HepG2 (cell line): ENCODE measurements around the gene PDLIM7. TPM values are rescaled to one million over a fixed set of nuclear protein-coding genes. Genes with fewer than 3 reads are reported as not detected.

Experiments
- CENPX ChIP-seq: sonication (generic); formaldehyde crosslinking; IDR thresholded peaks from 2 replicates; pipeline ENCODE4 v1.9.0; 2021; ENCODE audit warnings: mild to moderate bottlenecking, missing genetic modification reagents, moderate library complexity
- ELF4 ChIP-seq: sonication (generic); formaldehyde crosslinking; IDR thresholded peaks from 2 replicates; pipeline ENCODE4 v1.5.0; 2020; ENCODE audit warnings: missing genetic modification reagents, mild to moderate bottlenecking, moderate library complexity, borderline replicate concordance
- FOSL2 ChIP-seq: sonication (generic); formaldehyde crosslinking; IDR thresholded peaks from 2 replicates; pipeline ENCODE4 v1.4.0; 2020; ENCODE audit warnings: missing genetic modification reagents
- FOXJ3 ChIP-seq: sonication (generic); formaldehyde crosslinking; IDR thresholded peaks from 2 replicates; pipeline ENCODE4 v1.4.0; 2020; ENCODE audit warnings: missing genetic modification reagents, mild to moderate bottlenecking, borderline replicate concordance
- MED8 ChIP-seq: sonication (generic); formaldehyde crosslinking; IDR thresholded peaks from 2 replicates; pipeline ENCODE4 v1.8.1; 2023; ENCODE audit warnings: mild to moderate bottlenecking, missing genetic modification reagents; ENCODE audit not compliant: insufficient replicate concordance
- MIXL1 ChIP-seq: IDR thresholded peaks from 2 replicates; pipeline ENCODE4 v1.6.1; 2016
- SAFB2 ChIP-seq: sonication (generic); formaldehyde crosslinking; IDR thresholded peaks from 2 replicates; pipeline ENCODE4 v1.5.1; 2020; ENCODE audit warnings: missing genetic modification reagents, low read depth, mild to moderate bottlenecking, borderline replicate concordance
- SIN3B ChIP-seq: fragments of 150-350 bp; IDR thresholded peaks from 2 replicates; pipeline ENCODE4 v1.6.1; 2014; ENCODE audit warnings: low read length
- TAF1 ChIP-seq: sonication (generic); formaldehyde crosslinking; IDR thresholded peaks from 2 replicates; pipeline ENCODE4 v1.4.0; 2020; ENCODE audit warnings: missing genetic modification reagents
- ZNF331 ChIP-seq: sonication (generic); formaldehyde crosslinking; IDR thresholded peaks from 2 replicates; pipeline ENCODE4 v1.4.0; 2020; ENCODE audit warnings: missing genetic modification reagents
- polyA plus RNA-seq, 8 experiments: library from polyadenylated mRNA; depleted of rRNA in 3 of 8; stranded (reverse) in 7 of 8; unstranded in 1 of 8; fragments of >200 nt; fragmentation: Illumina TruSeq in 4 of 8; extraction: Trizol in 4 of 8; gene quantifications; 2 replicates each; pipeline versions ENCODE4 v1.2.1 to v1.2.3, GENCODE V29; 2011 to 2016; ENCODE audit warnings: low read depth in 4 of 8, missing spikeins in 1 of 8, mixed read lengths in 1 of 8; ENCODE audit not compliant: insufficient read depth in 1 of 8
- total RNA-seq, 5 experiments: library from RNA; depleted of rRNA; stranded (reverse); fragments of >200 nt; fragmentation: Illumina TruSeq; extraction: Trizol; gene quantifications; 2 replicates each; pipeline ENCODE4 v1.2.3, GENCODE V29; 2016; ENCODE audit warnings: low read depth in 1 of 5
- TF ChIP-seq, protein P1 (sequence below): sonication (generic); formaldehyde crosslinking; IDR thresholded peaks from 2 replicates; pipeline ENCODE4 v1.5.0; 2020; ENCODE audit warnings: mild to moderate bottlenecking, missing genetic modification reagents, moderate library complexity
- TF ChIP-seq, protein P2 (sequence below): sonication (generic); formaldehyde crosslinking; IDR thresholded peaks from 2 replicates; pipeline ENCODE4 v1.4.0; 2020; ENCODE audit warnings: missing genetic modification reagents
- TF ChIP-seq, protein P3 (sequence below): sonication (generic); formaldehyde crosslinking; conservative IDR thresholded peaks from 2 replicates; pipeline ENCODE4 v1.4.0; 2020; ENCODE audit warnings: missing genetic modification reagents
- TF ChIP-seq, protein P4 (sequence below): sonication (generic); formaldehyde crosslinking; IDR thresholded peaks from 2 replicates; pipeline ENCODE4 v1.4.0; 2020; ENCODE audit warnings: missing genetic modification reagents
- TF ChIP-seq, protein P5 (sequence below): sonication (generic); formaldehyde crosslinking; IDR thresholded peaks from 2 replicates; pipeline ENCODE4 v1.5.1; 2020; ENCODE audit warnings: mild to moderate bottlenecking, missing genetic modification reagents, moderate library complexity
- TF ChIP-seq, protein P6 (sequence below): sonication (generic); formaldehyde crosslinking; IDR thresholded peaks from 2 replicates; pipeline ENCODE4 v1.5.0; 2020; ENCODE audit warnings: mild to moderate bottlenecking, missing genetic modification reagents, borderline replicate concordance

PDLIM7 gene
- total and polyA plus RNA-seq, 2 of the 13 experiments (the other 11 are each of a cell fraction or from before 2014, with no cell fraction given): 21.1 to 31.3 TPM

DNA sequence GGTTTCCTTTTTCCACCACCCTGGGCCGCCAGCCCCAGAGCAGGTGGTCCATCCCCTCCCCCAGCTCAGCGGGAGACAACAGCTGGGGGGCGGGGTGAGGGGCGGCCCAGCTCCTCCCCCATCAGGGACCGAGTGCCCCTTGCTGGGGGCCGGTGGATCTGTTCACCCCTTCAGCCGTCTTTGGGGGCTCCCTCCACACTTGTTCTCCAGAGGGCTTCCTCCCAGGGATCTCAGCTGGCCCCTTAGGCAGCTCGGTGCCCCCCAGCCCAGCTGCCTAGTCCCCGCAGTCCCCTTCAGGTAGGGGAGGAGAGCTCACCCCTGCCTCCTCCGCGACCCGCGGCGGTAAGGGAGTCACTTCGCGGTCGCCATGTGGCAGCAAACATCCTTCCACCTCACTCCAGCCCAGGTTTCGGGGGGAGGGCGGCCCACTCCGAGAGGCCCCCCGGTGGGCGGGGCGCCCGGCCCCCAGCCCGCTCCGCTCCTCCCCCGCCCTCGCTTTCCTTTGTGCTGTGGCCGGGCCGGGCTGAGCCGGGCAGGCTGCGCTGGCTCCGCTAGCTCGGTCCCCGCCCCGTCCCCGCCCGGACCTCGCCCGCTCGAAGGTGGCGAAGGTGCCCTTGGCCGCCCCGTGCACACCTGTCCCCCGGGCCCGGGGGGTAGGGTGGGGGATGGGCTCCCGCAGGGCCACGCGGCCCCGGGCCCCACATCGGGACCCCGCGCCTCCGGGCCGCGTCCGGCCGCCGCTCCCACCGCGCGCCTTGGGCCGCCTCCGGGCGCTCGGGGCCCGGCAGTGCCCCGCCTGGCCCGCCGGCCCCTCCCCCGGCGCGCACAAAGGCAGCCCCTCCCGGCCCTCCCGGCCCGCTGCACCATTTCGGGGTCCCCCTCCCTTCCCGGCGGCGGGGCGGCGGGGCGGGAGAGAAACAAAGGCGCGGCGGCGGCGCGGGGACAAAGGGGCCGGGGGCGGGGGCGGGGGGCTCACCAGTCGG is 24.7 kb downstream of the PDLIM7 start (continued):
- TF ChIP-seq ZNF331 (peak; percentile 19; the same call in 1 of the 2 replicates), MED8 (CRISPR knock-in tag) (no peak), SIN3B (no peak), FOXJ3 (CRISPR knock-in tag) (no peak), ELF4 (no peak), MIXL1 (CRISPR knock-in tag) (no peak), TAF1 (CRISPR knock-in tag) (peak; percentile 16; the same call in 1 of the 2 replicates), SAFB2 (CRISPR knock-in tag) (0 out of 2 replicates have a peak, but pooled peaks have one; percentile 18), CENPX (CRISPR knock-in tag) (no peak), FOSL2 (CRISPR knock-in tag) (peak; percentile 12; the same call in 1 of the 2 replicates)
- TF ChIP-seq, protein P1, sequence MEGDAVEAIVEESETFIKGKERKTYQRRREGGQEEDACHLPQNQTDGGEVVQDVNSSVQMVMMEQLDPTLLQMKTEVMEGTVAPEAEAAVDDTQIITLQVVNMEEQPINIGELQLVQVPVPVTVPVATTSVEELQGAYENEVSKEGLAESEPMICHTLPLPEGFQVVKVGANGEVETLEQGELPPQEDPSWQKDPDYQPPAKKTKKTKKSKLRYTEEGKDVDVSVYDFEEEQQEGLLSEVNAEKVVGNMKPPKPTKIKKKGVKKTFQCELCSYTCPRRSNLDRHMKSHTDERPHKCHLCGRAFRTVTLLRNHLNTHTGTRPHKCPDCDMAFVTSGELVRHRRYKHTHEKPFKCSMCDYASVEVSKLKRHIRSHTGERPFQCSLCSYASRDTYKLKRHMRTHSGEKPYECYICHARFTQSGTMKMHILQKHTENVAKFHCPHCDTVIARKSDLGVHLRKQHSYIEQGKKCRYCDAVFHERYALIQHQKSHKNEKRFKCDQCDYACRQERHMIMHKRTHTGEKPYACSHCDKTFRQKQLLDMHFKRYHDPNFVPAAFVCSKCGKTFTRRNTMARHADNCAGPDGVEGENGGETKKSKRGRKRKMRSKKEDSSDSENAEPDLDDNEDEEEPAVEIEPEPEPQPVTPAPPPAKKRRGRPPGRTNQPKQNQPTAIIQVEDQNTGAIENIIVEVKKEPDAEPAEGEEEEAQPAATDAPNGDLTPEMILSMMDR (CRISPR knock-in tag): 0 out of 2 replicates have a peak, but pooled peaks have one; percentile 11
- TF ChIP-seq, protein P2, sequence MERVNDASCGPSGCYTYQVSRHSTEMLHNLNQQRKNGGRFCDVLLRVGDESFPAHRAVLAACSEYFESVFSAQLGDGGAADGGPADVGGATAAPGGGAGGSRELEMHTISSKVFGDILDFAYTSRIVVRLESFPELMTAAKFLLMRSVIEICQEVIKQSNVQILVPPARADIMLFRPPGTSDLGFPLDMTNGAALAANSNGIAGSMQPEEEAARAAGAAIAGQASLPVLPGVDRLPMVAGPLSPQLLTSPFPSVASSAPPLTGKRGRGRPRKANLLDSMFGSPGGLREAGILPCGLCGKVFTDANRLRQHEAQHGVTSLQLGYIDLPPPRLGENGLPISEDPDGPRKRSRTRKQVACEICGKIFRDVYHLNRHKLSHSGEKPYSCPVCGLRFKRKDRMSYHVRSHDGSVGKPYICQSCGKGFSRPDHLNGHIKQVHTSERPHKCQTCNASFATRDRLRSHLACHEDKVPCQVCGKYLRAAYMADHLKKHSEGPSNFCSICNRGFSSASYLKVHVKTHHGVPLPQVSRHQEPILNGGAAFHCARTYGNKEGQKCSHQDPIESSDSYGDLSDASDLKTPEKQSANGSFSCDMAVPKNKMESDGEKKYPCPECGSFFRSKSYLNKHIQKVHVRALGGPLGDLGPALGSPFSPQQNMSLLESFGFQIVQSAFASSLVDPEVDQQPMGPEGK (CRISPR knock-in tag): peak; percentile 92
- TF ChIP-seq, protein P3, sequence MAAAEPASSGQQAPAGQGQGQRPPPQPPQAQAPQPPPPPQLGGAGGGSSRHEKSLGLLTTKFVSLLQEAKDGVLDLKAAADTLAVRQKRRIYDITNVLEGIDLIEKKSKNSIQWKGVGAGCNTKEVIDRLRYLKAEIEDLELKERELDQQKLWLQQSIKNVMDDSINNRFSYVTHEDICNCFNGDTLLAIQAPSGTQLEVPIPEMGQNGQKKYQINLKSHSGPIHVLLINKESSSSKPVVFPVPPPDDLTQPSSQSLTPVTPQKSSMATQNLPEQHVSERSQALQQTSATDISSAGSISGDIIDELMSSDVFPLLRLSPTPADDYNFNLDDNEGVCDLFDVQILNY (CRISPR knock-in tag): no peak
- TF ChIP-seq, protein P4, sequence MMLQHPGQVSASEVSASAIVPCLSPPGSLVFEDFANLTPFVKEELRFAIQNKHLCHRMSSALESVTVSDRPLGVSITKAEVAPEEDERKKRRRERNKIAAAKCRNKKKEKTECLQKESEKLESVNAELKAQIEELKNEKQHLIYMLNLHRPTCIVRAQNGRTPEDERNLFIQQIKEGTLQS (CRISPR knock-in tag): no peak
- TF ChIP-seq, protein P5, sequence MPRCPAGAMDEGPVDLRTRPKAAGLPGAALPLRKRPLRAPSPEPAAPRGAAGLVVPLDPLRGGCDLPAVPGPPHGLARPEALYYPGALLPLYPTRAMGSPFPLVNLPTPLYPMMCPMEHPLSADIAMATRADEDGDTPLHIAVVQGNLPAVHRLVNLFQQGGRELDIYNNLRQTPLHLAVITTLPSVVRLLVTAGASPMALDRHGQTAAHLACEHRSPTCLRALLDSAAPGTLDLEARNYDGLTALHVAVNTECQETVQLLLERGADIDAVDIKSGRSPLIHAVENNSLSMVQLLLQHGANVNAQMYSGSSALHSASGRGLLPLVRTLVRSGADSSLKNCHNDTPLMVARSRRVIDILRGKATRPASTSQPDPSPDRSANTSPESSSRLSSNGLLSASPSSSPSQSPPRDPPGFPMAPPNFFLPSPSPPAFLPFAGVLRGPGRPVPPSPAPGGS (CRISPR knock-in tag): 0 out of 2 replicates have a peak, but pooled peaks have one; percentile 68
- TF ChIP-seq, protein P6, sequence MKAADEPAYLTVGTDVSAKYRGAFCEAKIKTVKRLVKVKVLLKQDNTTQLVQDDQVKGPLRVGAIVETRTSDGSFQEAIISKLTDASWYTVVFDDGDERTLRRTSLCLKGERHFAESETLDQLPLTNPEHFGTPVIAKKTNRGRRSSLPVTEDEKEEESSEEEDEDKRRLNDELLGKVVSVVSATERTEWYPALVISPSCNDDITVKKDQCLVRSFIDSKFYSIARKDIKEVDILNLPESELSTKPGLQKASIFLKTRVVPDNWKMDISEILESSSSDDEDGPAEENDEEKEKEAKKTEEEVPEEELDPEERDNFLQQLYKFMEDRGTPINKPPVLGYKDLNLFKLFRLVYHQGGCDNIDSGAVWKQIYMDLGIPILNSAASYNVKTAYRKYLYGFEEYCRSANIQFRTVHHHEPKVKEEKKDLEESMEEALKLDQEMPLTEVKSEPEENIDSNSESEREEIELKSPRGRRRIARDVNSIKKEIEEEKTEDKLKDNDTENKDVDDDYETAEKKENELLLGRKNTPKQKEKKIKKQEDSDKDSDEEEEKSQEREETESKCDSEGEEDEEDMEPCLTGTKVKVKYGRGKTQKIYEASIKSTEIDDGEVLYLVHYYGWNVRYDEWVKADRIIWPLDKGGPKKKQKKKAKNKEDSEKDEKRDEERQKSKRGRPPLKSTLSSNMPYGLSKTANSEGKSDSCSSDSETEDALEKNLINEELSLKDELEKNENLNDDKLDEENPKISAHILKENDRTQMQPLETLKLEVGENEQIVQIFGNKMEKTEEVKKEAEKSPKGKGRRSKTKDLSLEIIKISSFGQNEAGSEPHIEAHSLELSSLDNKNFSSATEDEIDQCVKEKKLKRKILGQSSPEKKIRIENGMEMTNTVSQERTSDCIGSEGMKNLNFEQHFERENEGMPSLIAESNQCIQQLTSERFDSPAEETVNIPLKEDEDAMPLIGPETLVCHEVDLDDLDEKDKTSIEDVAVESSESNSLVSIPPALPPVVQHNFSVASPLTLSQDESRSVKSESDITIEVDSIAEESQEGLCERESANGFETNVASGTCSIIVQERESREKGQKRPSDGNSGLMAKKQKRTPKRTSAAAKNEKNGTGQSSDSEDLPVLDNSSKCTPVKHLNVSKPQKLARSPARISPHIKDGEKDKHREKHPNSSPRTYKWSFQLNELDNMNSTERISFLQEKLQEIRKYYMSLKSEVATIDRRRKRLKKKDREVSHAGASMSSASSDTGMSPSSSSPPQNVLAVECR: peak; percentile 24; the same call in 1 of the 2 replicates
- TF ChIP-seq, all 625 proteins: peak for 39
